MCF 10A (cell line): ENCODE data around the gene RRP9. TPM values are rescaled to one million over a fixed set of nuclear protein-coding genes. Genes with fewer than 3 reads are reported as not detected.

ENCODE experiments used
- BruUV-seq: library from RNA; stranded (reverse); fragments of 400-500 nt; replicated peaks from 2 replicates; lab custom pipeline; 2021; lab: Mats Ljungman, UMichigan
- CTCF ChIA-PET: fragments of 300-600 bp; sonication (Branson Sonifier 250); formaldehyde crosslinking; extraction: SDS; loops from one replicate; lab custom pipeline; 2021; ENCODE audit warnings: antibody characterized with exemption, inconsistent platforms; lab: Yijun Ruan, JAX
- POLR2A ChIA-PET: fragments of 300-600, 350-650 bp; sonication (Branson Sonifier 250); formaldehyde crosslinking; extraction: SDS; loops from one replicate; lab custom pipeline; 2020; ENCODE audit warnings: antibody characterized with exemption, inconsistent platforms; lab: Yijun Ruan, JAX
- DNase-seq: peaks from one replicate; pipeline ENCODE4 v3.0.0-alpha.2; 2018; ENCODE audit not compliant: unreplicated experiment
- H3K27ac Mint-ChIP-seq: one replicate; pipeline ENCODE4 v1.8.0; 2022; ENCODE audit warnings: mild to moderate bottlenecking, low read depth, mixed read lengths; ENCODE audit not compliant: unreplicated experiment
- H3K27me3 Mint-ChIP-seq: one replicate; pipeline ENCODE4 v1.8.0; 2022; ENCODE audit warnings: mixed read lengths; ENCODE audit not compliant: insufficient read depth, unreplicated experiment
- H3K36me3 Mint-ChIP-seq: one replicate; pipeline ENCODE4 v1.8.0; 2022; ENCODE audit warnings: mild to moderate bottlenecking, moderate library complexity, mixed read lengths; ENCODE audit not compliant: insufficient read depth, unreplicated experiment
- H3K4me1 Mint-ChIP-seq: one replicate; pipeline ENCODE4 v1.8.0; 2022; ENCODE audit warnings: mixed read lengths; ENCODE audit not compliant: insufficient read depth, unreplicated experiment
- H3K4me3 Mint-ChIP-seq: one replicate; pipeline ENCODE4 v1.8.0; 2022; ENCODE audit warnings: mild to moderate bottlenecking, moderate library complexity, mixed read lengths; ENCODE audit not compliant: unreplicated experiment
- H3K9me3 Mint-ChIP-seq: one replicate; pipeline ENCODE4 v1.8.0; 2022; ENCODE audit warnings: mixed read lengths; ENCODE audit not compliant: unreplicated experiment
- CTCF ChIP-seq: fragments of 200-600 bp; IDR thresholded peaks from one replicate; pipeline ENCODE4 v1.8.0; 2022; ENCODE audit warnings: antibody characterized with exemption, mild to moderate bottlenecking; ENCODE audit not compliant: unreplicated experiment
- intact Hi-C: fragments of 100-400 bp; cut with micrococcal nuclease; formaldehyde crosslinking; loops from 2 replicates; pipeline ENCODE4 v1.14.1; 2022
- total RNA-seq: library from RNA; stranded (reverse); gene quantifications from 2 replicates; pipeline ENCODE4 v1.2.3, GENCODE V29; 2022

The RRP9 gene
- total RNA-seq, 1 experiment from 2014 or later: 80.2 TPM

- CTCF ChIA-PET: interaction anchor here (0.6 kb wide), 1 partner anchor 15 kb away, joined by 3 read pairs; the partner anchor contains the start of gene RPL29
- intact Hi-C loops: no loop called here
- POLR2A ChIA-PET: interaction anchor here (6.0 kb wide), 1 partner anchor 15 kb away, joined by 93 read pairs; the partner anchor contains the start of gene RPL29
- no peak overlapping the region for H3K4me3 Mint-ChIP-seq
- H3K9me3 Mint-ChIP-seq: no peaks in the 10 kb centered on the region
- H3K27ac Mint-ChIP-seq: no peak overlapping the region
- peaks cover 6% of the 10 kb centered on the region for H3K36me3 Mint-ChIP-seq
- BruUV-seq: no TSS peak
- peaks cover 42% of the 10 kb centered on the region for H3K4me1 Mint-ChIP-seq
- no peak for DNase-seq
- no peak for TF ChIP-seq CTCF
- H3K27me3 Mint-ChIP-seq: no peaks in the 10 kb centered on the region
Observed at GRCh38 chr3:51980253-51980652, 38.5 kb upstream of the RRP9 start.

- CTCF ChIA-PET: interaction anchor here (0.6 to 0.9 kb wide), 2 partner anchors 17 to 36 kb away, joined by 4 read pairs; partner anchors contain the start of genes PARP3 and RRP9
- Mint-ChIP-seq H3K36me3 (peaks cover 6% of the 10 kb centered on the region), H3K27ac (peak overlapping the region; percentile 54), H3K27me3 (no peaks in the 10 kb centered on the region), H3K4me1 (peaks cover 38% of the 10 kb centered on the region), H3K9me3 (no peaks in the 10 kb centered on the region), H3K4me3 (no peak overlapping the region)
- TF ChIP-seq CTCF: no peak
- POLR2A ChIA-PET: interaction anchor here (1.0 to 1.6 kb wide), 2 partner anchors 18 to 35 kb away, joined by 4 to 6 read pairs; partner anchors contain the start of gene RPL29
- BruUV-seq: no TSS peak
- DNase-seq: no peak
- intact Hi-C loops: no loop called here
Observed at GRCh38 chr3:51978143-51978502, 36.4 kb upstream of the RRP9 start.

- no peaks in the 10 kb centered on the region for H3K9me3 Mint-ChIP-seq
- H3K4me3 Mint-ChIP-seq: peak overlapping the region; percentile 21
- peaks cover 6% of the 10 kb centered on the region for H3K36me3 Mint-ChIP-seq
- TF ChIP-seq CTCF: no peak
- no peak for DNase-seq
- H3K27me3 Mint-ChIP-seq: no peaks in the 10 kb centered on the region
- CTCF ChIA-PET: interaction anchor here (0.6 to 1.1 kb wide), 4 partner anchors 9 to 79 kb away, joined by 3 to 4 read pairs (median 3); no protein-coding TSS in a partner anchor
- intact Hi-C loops: no loop called here
- no TSS peak for BruUV-seq
- peak overlapping the region; percentile 54 for H3K27ac Mint-ChIP-seq
- peaks cover 34% of the 10 kb centered on the region for H3K4me1 Mint-ChIP-seq
- POLR2A ChIA-PET: interaction anchor here (0.9 to 1.6 kb wide), 2 partner anchors 35 to 36 kb away, joined by 5 to 6 read pairs; partner anchors contain the start of gene RRP9
Observed at GRCh38 chr3:51977446-51978142, 35.9 kb upstream of the RRP9 start.

DNA sequence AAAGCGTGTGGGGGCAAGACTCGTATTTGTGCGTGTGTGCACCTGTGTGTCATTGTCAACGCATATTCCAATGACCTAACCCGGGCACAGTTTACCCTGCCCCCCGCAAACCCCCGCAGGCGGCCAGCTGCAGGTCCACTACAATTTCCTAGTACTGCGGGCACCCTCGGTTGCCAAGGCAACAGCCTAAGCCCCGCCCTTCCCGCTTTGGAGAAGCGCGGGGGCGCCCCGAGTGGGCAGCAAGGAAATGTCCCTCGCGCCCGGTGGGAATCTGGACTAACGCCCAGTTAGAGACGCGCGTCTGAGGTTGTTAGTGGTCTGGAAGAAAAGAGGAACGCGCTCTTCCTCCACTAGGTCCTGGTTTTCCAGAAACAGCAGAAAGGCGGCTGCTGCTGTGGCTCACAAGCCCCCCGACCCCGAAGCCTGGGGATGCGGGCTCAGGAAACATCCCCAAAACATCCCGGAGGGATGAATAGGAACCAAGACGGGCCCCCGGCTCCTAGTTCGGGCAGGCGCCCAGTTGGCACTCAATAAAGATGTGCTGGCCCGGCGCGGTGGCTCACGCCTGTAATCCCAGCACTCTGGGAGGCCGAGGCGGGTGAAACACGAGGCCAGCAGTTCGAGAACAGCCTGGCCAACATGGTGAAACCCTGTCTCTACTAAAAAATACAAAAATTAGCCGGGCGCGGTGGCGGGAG, 34.3 kb upstream of the RRP9 start:
- no peak for DNase-seq
- intact Hi-C loops: no loop called here
- POLR2A ChIA-PET: interaction anchor here (3.6 to 4.5 kb wide), 2 partner anchors 19 to 70 kb away, joined by 17 to 49 read pairs; partner anchors contain the start of gene RPL29
- H3K4me1 Mint-ChIP-seq: peaks cover 29% of the 10 kb centered on the region
- TF ChIP-seq CTCF: no peak
- no peaks in the 10 kb centered on the region for H3K27me3 Mint-ChIP-seq
- peak overlapping the region; percentile 1 for H3K27ac Mint-ChIP-seq
- H3K9me3 Mint-ChIP-seq: no peaks in the 10 kb centered on the region
- peaks cover 6% of the 10 kb centered on the region for H3K36me3 Mint-ChIP-seq
- peak overlapping the region; percentile 99 for H3K4me3 Mint-ChIP-seq
- BruUV-seq: no TSS peak
- CTCF ChIA-PET: interaction anchor here (0.5 to 4.4 kb wide), 2 partner anchors 20 to 34 kb away, joined by 3 to 49 read pairs; partner anchors contain the start of genes PARP3, RPL29 and RRP9
